Uterus (tissue), 4 donors: ENCODE results near the gene TPM2. TPM values are rescaled to one million over a fixed set of nuclear protein-coding genes. Genes with fewer than 3 reads are reported as not detected.
"Not testable (repeated sequence)": the region's sequence is repeated elsewhere in the genome, so short reads cannot be mapped to it uniquely, and the experiment has no call there.

Experiments used
- DNase-seq, 2 donors: peaks; one replicate each; pipeline ENCODE4 v3.0.0-alpha.2; 2019 to 2020
- H3K27ac ChIP-seq, 2 donors: fragments of 200-600 bp; sonication (generic); 1 replicate in 1 of 2; 2 replicates in 1 of 2; pipeline ENCODE4 v1.5.1; 2016 to 2018
- H3K27me3 ChIP-seq, 2 donors: fragments of 200-600 bp; sonication (generic); one replicate each; pipeline ENCODE4 v1.5.1; 2018 to 2019; ENCODE audit warnings: control low read depth in 1 of 2
- H3K36me3 ChIP-seq, 2 donors: fragments of 200-600 bp; sonication (generic); one replicate each; pipeline ENCODE4 v1.5.1; 2019; ENCODE audit warnings: control low read depth in 1 of 2
- H3K4me1 ChIP-seq, 2 donors: fragments of 200-600 bp; sonication (generic); one replicate each; pipeline ENCODE4 v1.5.1; 2018 to 2019; ENCODE audit warnings: control low read depth in 1 of 2
- H3K4me3 ChIP-seq, 2 donors: fragments of 200-600 bp; sonication (generic); 1 replicate in 1 of 2; 2 replicates in 1 of 2; pipeline ENCODE4 v1.5.1; 2018 to 2019; ENCODE audit warnings: mild to moderate bottlenecking in 1 of 2
- H3K9me3 ChIP-seq, 2 donors: fragments of 200-600 bp; sonication (generic); one replicate each; pipeline ENCODE4 v1.5.1; 2019; ENCODE audit warnings: control low read depth in 1 of 2
- CTCF ChIP-seq, 4 experiments: fragments of 200-600 bp in 2 of 4; fragments of 450-650 bp in 2 of 4; sonication (generic) in 2 of 4; IDR thresholded peaks; one replicate each; pipeline ENCODE4 v1.5.1; 2016 to 2019; ENCODE audit warnings: antibody characterized with exemption in 4 of 4, mild to moderate bottlenecking in 2 of 4, moderate library complexity in 1 of 4
- POLR2A ChIP-seq, 2 donors: fragments of 450-650 bp; IDR thresholded peaks; one replicate each; pipeline ENCODE4 v1.6.1; 2016; ENCODE audit warnings: antibody characterized with exemption in 2 of 2, mild to moderate bottlenecking in 1 of 2, moderate library complexity in 1 of 2
- intact Hi-C: fragments of 100-400 bp; cut with DNase I; formaldehyde crosslinking; loops from one replicate; pipeline ENCODE4 v1.15.1; 2023; ENCODE audit warnings: low total_unique reads
- total RNA-seq, 4 donors: library from RNA; depleted of rRNA in 3 of 4; stranded (reverse); fragments of >200 nt in 3 of 4; gene quantifications; one replicate each; pipeline versions ENCODE4 v1.1.0 to v1.2.4, GENCODE V29; 2014 to 2023
- donor health status: DM: yes; HTN: yes; CAD: no.

The TPM2 gene
- total RNA-seq, 4 donors from 2014 or later: 491 to 2,682 (median 829) TPM

- Histone ChIP-seq H3K36me3 (no peaks in the 10 kb centered on the region), H3K4me3 (no peak overlapping the region), H3K27me3 (no peaks in the 10 kb centered on the region), H3K27ac (no peak overlapping the region), H3K4me1 (no peaks in the 10 kb centered on the region), H3K9me3 (no peaks in the 10 kb centered on the region)
- intact Hi-C loops: no loop called here
- no peak for DNase-seq
- TF ChIP-seq CTCF (IDR thresholded peaks at IDR 0.05) (no peak), POLR2A (IDR thresholded peaks at IDR 0.05) (no peak)
Measured at GRCh38 chr9:35643046-35643445, 46.7 kb downstream of the TPM2 start.

- H3K27ac ChIP-seq, intact Hi-C loops, DNase-seq, H3K27me3 ChIP-seq, H3K4me3 ChIP-seq, H3K36me3 ChIP-seq, H3K9me3 ChIP-seq, H3K4me1 ChIP-seq: not testable (repeated sequence)
Measured at GRCh38 chr9:35641478-35641877, 48.2 kb downstream of the TPM2 start.

- H3K36me3 ChIP-seq, H3K4me1 ChIP-seq, DNase-seq, H3K27ac ChIP-seq, intact Hi-C loops, H3K27me3 ChIP-seq, H3K4me3 ChIP-seq, H3K9me3 ChIP-seq: not testable (repeated sequence)
Measured at GRCh38 chr9:35640431-35640830, 49.3 kb downstream of the TPM2 start.

- H3K27ac ChIP-seq: no peak overlapping the region
- H3K27me3 ChIP-seq: no peaks in the 10 kb centered on the region
- TF ChIP-seq POLR2A (IDR thresholded peaks at IDR 0.05): no peak
- TF ChIP-seq CTCF (IDR thresholded peaks at IDR 0.05): no peak
- intact Hi-C loops: no loop called here
- no peaks in the 10 kb centered on the region for H3K9me3 ChIP-seq
- no peaks in the 10 kb centered on the region for H3K36me3 ChIP-seq
- H3K4me3 ChIP-seq: no peak overlapping the region
- no peaks in the 10 kb centered on the region for H3K4me1 ChIP-seq
- no peak for DNase-seq
Measured at GRCh38 chr9:35639631-35640030, 50.1 kb downstream of the TPM2 start.

- H3K36me3 ChIP-seq, DNase-seq, H3K4me3 ChIP-seq, H3K9me3 ChIP-seq, H3K27me3 ChIP-seq, H3K4me1 ChIP-seq, intact Hi-C loops, H3K27ac ChIP-seq: not testable (repeated sequence)
Measured at GRCh38 chr9:35639225-35639624, 50.5 kb downstream of the TPM2 start.

DNA sequence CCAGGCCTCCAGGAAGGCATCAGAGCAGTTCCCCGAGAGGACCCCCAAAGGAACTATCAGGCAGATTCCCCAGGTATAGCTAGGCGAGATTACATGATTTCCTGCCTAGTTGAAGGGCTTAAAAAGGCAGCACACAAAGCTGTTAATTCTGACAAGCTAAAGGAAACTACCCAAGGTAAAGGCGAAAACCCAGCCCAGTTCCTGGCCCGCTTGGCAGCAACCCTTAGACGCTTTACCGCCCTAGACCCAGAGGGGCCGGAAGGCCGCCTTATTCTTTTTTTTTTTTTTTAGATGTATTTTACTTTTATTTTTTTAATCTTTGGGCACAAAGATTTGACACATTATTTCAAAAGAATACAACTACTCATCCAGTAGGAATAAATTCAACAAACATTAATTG lies 51.0 kb downstream of the TPM2 start:
- DNase-seq, H3K4me3 ChIP-seq, H3K9me3 ChIP-seq, H3K27me3 ChIP-seq, H3K4me1 ChIP-seq, H3K36me3 ChIP-seq, intact Hi-C loops, H3K27ac ChIP-seq: not testable (repeated sequence)

- H3K4me3 ChIP-seq, H3K27ac ChIP-seq, H3K27me3 ChIP-seq, DNase-seq, H3K9me3 ChIP-seq, H3K4me1 ChIP-seq, intact Hi-C loops, H3K36me3 ChIP-seq: not testable (repeated sequence)
Measured at GRCh38 chr9:35637427-35637955, 52.2 kb downstream of the TPM2 start.

GRCh38 chr9:35636877-35637246 lies 52.9 kb downstream of the TPM2 start:
- H3K27me3 ChIP-seq, H3K9me3 ChIP-seq, H3K4me1 ChIP-seq, H3K4me3 ChIP-seq, H3K36me3 ChIP-seq, H3K27ac ChIP-seq, DNase-seq, intact Hi-C loops: not testable (repeated sequence)
